DOHH2 (cell line): ENCODE results near the gene ANKRD23.

Experiments
- H3F3A ChIP-seq: fragments of 200-600 bp; sonication (generic), shearing (Covaris generic); 2 replicates; pipeline ENCODE4 v1.6.0; 2016; ENCODE audit warnings: antibody characterized with exemption, mild to moderate bottlenecking; ENCODE audit not compliant: control insufficient read depth, insufficient read depth
- H3K27ac ChIP-seq: fragments of 200-600 bp; sonication (generic); 2 replicates; pipeline ENCODE4 v1.5.1; 2014; ENCODE audit warnings: low read depth, mild to moderate bottlenecking, low read length, moderate library complexity
- H3K27me3 ChIP-seq: fragments of 200-600 bp; sonication (generic); 2 replicates; pipeline ENCODE4 v1.6.1; 2014; ENCODE audit warnings: mild to moderate bottlenecking, low read length, mixed read lengths; ENCODE audit not compliant: control insufficient read depth
- H3K36me3 ChIP-seq: fragments of 200-600 bp; sonication (generic); 2 replicates; pipeline ENCODE4 v1.6.1; 2014; ENCODE audit warnings: mild to moderate bottlenecking, low read length, moderate library complexity, mixed read lengths; ENCODE audit not compliant: control insufficient read depth
- H3K4me1 ChIP-seq: fragments of 200-600 bp; sonication (generic); 2 replicates; pipeline ENCODE4 v1.6.1; 2014; ENCODE audit warnings: mild to moderate bottlenecking, low read length, mixed read lengths; ENCODE audit not compliant: control insufficient read depth
- H3K4me2 ChIP-seq: fragments of 200-600 bp; sonication (generic); 2 replicates; pipeline ENCODE4 v1.6.0; 2014; ENCODE audit warnings: mild to moderate bottlenecking, low read length, moderate library complexity
- H3K4me3 ChIP-seq: fragments of 200-600 bp; sonication (generic); 2 replicates; pipeline ENCODE4 v1.5.1; 2014; ENCODE audit warnings: mild to moderate bottlenecking, low read length, mixed read lengths
- H3K79me2 ChIP-seq: fragments of 200-600 bp; sonication (generic); 2 replicates; pipeline ENCODE4 v1.6.1; 2014; ENCODE audit warnings: mild to moderate bottlenecking, low read length, mixed read lengths; ENCODE audit not compliant: control insufficient read depth
- H3K9me2 ChIP-seq: fragments of 200-600 bp; sonication (generic); replicated peaks from 2 replicates; pipeline ENCODE4 v1.6.1; 2014; ENCODE audit warnings: mild to moderate bottlenecking, low read length, mixed read lengths; ENCODE audit not compliant: control insufficient read depth
- H3K9me3 ChIP-seq: fragments of 200-600 bp; sonication (generic); 2 replicates; pipeline ENCODE4 v1.6.1; 2014; ENCODE audit warnings: antibody characterized with exemption, low read length, mixed read lengths; ENCODE audit not compliant: control insufficient read depth, insufficient read depth
- H4K20me1 ChIP-seq: fragments of 200-600 bp; sonication (generic); 2 replicates; pipeline ENCODE4 v1.6.0; 2014; ENCODE audit warnings: low read depth, mild to moderate bottlenecking, antibody characterized with exemption, low read length, moderate library complexity; ENCODE audit not compliant: control insufficient read depth, insufficient read depth
- EZH2phosphoT487 ChIP-seq: fragments of 200-600 bp; sonication (generic); IDR thresholded peaks from 2 replicates; pipeline ENCODE4 v1.6.1; 2017; ENCODE audit warnings: borderline replicate concordance, mild to moderate bottlenecking, antibody characterized with exemption, low read length, moderate library complexity, mixed read lengths
- TF ChIP-seq, protein P1 (sequence below): fragments of 200-600 bp; sonication (generic); IDR thresholded peaks from one replicate; pipeline ENCODE4 v1.5.1; 2014; ENCODE audit warnings: antibody characterized with exemption, mild to moderate bottlenecking, low read depth, low read length; ENCODE audit not compliant: poor library complexity, severe bottlenecking

The ANKRD23 gene

DNA sequence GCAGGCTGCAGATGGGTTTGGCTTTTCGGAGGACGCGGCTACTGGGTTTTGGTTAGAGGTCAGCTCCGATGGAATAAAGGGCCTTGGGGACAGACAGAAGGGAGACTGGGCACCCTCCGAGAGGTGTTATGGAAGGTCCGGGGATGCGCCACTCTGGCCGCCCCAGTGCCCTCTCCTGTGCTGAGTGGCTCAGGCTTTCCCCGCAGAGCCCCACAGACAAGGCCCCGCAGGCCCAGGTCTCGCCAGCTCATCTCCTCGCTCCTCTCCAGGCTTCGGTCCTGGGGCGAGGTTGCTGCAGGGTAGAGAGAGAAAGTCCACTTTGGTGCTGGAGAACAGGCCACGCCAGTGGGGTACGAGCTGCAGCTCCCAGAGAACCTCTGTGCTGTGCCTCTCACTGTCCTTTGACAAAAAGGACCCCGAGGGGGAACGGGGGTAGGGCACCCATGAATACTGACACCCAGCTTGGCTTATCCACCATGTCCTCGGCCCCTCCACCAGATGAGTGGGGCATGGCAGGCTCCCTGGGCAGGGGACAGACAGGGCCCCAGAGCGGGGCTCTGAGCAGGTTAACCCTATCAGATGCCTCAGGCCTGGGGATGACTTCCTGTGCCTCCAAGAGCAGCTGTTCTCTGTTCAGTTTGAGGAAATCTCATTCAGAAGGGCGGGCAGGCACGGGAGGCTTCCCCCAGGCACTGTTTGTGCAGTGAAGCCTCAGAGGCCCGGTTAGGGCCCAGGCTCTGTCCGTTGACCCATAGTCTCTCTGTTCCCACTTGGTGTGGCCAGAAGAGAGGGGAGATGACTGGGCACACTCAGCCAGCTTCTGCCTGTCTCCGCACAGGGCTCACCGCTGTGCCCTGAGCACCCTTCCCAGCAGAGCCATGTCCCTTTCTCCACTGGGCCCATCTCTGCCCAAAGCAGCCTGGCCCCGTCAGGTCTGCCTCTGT, 43.5 kb downstream of the ANKRD23 start:
- Histone ChIP-seq H3K27ac (no peak overlapping the region), H3K9me2 (no peaks in the 10 kb centered on the region), H3K4me2 (peak overlapping the region; percentile 53), H4K20me1 (no peaks in the 10 kb centered on the region), H3K79me2 (no peaks in the 10 kb centered on the region), H3K9me3 (no peaks in the 10 kb centered on the region), H3K27me3 (no peaks in the 10 kb centered on the region), H3K4me3 (peak overlapping the region; percentile 16), H3F3A (no peaks in the 10 kb centered on the region; the same call in 1 of the 2 replicates), H3K36me3 (peaks cover 9% of the 10 kb centered on the region), H3K4me1 (peaks cover 30% of the 10 kb centered on the region)
- TF ChIP-seq, protein P1, sequence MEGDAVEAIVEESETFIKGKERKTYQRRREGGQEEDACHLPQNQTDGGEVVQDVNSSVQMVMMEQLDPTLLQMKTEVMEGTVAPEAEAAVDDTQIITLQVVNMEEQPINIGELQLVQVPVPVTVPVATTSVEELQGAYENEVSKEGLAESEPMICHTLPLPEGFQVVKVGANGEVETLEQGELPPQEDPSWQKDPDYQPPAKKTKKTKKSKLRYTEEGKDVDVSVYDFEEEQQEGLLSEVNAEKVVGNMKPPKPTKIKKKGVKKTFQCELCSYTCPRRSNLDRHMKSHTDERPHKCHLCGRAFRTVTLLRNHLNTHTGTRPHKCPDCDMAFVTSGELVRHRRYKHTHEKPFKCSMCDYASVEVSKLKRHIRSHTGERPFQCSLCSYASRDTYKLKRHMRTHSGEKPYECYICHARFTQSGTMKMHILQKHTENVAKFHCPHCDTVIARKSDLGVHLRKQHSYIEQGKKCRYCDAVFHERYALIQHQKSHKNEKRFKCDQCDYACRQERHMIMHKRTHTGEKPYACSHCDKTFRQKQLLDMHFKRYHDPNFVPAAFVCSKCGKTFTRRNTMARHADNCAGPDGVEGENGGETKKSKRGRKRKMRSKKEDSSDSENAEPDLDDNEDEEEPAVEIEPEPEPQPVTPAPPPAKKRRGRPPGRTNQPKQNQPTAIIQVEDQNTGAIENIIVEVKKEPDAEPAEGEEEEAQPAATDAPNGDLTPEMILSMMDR, result no peak
- TF ChIP-seq EZH2phosphoT487, result no peak

DNA sequence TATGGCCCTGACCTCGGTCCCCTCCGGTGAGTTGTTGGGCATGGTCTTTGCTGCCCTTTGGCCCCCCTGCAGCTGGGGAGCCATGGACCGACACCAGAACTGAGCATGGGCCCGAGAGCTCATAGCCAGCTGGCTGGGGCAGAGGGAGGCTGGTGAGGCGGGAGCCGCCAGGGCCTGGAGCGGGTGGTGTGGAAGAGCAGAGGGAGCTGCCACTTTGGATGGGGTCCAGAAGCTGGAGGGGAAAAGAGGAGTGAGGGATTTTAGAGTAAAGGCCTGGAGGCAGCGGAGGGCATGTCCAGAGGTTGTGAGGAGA, 44.2 kb downstream of the ANKRD23 start:
- Histone ChIP-seq H3K27me3 (no peaks in the 10 kb centered on the region), H3K4me1 (peaks cover 26% of the 10 kb centered on the region), H3K9me2 (no peaks in the 10 kb centered on the region), H3K36me3 (peaks cover 9% of the 10 kb centered on the region), H3F3A (no peaks in the 10 kb centered on the region; the same call in 1 of the 2 replicates), H3K27ac (no peak overlapping the region), H3K79me2 (no peaks in the 10 kb centered on the region), H3K4me3 (no peak overlapping the region), H3K4me2 (no peak overlapping the region), H3K9me3 (no peaks in the 10 kb centered on the region), H4K20me1 (no peaks in the 10 kb centered on the region)
- TF ChIP-seq EZH2phosphoT487, result no peak
- TF ChIP-seq, protein P1, result no peak

DNA sequence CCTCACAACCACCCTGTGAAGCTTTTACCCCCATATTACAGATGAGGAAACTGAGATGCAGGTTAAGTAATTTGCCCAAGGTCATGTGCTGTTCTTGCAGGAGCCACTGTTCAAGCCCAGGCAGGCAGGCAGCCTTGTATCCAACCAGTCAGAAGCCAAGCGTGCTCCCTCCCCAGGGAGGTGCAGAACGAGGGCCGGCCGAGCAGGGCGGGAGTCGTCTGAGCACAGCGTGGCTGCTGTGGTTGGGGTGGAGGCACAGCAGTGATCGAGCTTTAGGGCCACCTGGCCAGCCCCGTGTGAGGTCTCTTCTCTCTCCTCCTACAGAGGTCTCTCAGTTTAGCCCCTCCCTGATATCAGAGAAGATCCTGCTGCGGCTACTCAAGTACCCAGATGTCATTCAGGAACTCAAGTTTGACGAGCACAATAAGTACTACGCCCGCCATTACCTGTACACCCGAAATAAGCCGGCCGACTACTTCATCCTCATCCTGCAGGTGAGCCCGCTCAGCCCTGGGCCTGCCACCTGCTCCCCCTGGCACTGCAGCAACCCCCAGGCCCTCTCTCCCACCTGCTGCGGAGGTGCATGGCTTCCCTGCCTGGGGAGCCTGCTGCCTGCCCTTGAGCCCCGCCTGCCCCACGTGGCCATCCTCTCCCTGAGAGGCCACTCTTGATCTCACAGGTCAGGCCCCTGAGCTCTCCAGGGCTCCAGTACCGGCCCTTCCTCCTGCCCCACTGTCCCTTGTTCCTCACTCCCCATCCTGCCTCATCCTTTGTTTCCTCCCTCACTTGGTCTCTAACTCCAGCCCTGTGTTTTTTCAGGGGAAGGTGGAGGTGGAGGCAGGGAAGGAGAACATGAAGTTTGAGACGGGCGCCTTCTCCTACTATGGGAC, 44.8 kb downstream of the ANKRD23 start:
- Histone ChIP-seq H3F3A (no peaks in the 10 kb centered on the region; the same call in 1 of the 2 replicates), H3K9me2 (no peaks in the 10 kb centered on the region), H3K4me1 (peaks cover 26% of the 10 kb centered on the region), H3K9me3 (no peaks in the 10 kb centered on the region), H4K20me1 (no peaks in the 10 kb centered on the region), H3K36me3 (peaks cover 9% of the 10 kb centered on the region), H3K27ac (no peak overlapping the region), H3K79me2 (no peaks in the 10 kb centered on the region), H3K4me2 (no peak overlapping the region), H3K4me3 (no peak overlapping the region), H3K27me3 (no peaks in the 10 kb centered on the region)
- TF ChIP-seq, protein P1, result no peak
- TF ChIP-seq EZH2phosphoT487, result no peak
